ENCODE measurements around the gene DENND1A.

DNA sequence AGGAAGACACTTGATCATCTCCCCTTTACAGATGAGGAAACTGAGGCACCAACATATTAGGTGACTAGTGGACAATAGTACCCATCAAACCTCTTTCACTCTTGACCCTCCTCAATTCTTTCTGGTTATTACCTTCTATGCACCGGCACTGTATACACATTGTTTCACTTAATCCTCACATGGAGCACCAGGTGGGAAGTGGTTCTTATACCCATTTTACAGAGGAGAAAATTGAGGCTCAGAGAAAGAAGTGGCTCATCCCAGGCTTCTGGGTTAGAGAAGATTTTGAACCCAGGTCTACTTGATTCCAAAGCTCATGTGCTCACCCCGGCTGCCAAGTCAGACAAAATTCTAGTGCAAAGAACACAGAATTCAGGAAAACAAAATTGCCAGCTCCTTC, 17.4 kb upstream of the DENND1A start:
- TF ChIP-seq POLR2A (IDR thresholded peaks at IDR 0.05; ENCODE audit: low read length) (no peak), GATA1 (IDR thresholded peaks at IDR 0.05; ENCODE audit: low read depth, low read length) (no peak)
